GM18867 (cell line): ENCODE measurements around the gene NRSN1.
"Not testable (repeated sequence)": the region's sequence is repeated elsewhere in the genome, so short reads cannot be mapped to it uniquely, and the experiment has no call there.

Experiments used
- ATAC-seq: cut with Tn5 transposase; IDR thresholded peaks from one replicate; pipeline ENCODE4 v1.9.1; 2021; ENCODE audit warnings: mild to moderate bottlenecking, moderate library complexity; ENCODE audit not compliant: unreplicated experiment

NRSN1 gene

GRCh38 chr6:24140591-24140990 is 14.6 kb downstream of the NRSN1 start:
- ATAC-seq = no peak

- ATAC-seq = not testable (repeated sequence)
Measured at GRCh38 chr6:24142733-24143132, 16.7 kb downstream of the NRSN1 start.

GRCh38 chr6:24145690-24146131 is 19.7 kb downstream of the NRSN1 start:
- ATAC-seq = no peak

- no peak for ATAC-seq
Measured at GRCh38 chr6:24146871-24147270, 20.9 kb downstream of the NRSN1 start.

GRCh38 chr6:24147511-24148153 is 21.6 kb downstream of the NRSN1 start:
- no peak for ATAC-seq

- ATAC-seq = no peak
Measured at GRCh38 chr6:24148154-24148570, 22.1 kb downstream of the NRSN1 start.

- no peak for ATAC-seq
Measured at GRCh38 chr6:24148684-24149083, 22.7 kb downstream of the NRSN1 start.

GRCh38 chr6:24149296-24149695 is 23.3 kb downstream of the NRSN1 start:
- ATAC-seq = no peak

- no peak for ATAC-seq
Measured at GRCh38 chr6:24149836-24150235, 23.8 kb downstream of the NRSN1 start.

- no peak for ATAC-seq
Measured at GRCh38 chr6:24152014-24152413, 26.0 kb downstream of the NRSN1 start.

- ATAC-seq = no peak
Measured at GRCh38 chr6:24154121-24154520, 28.1 kb downstream of the NRSN1 start.

- ATAC-seq = no peak
Measured at GRCh38 chr6:24157886-24158285, 31.9 kb downstream of the NRSN1 start.

GRCh38 chr6:24183584-24183983 is 57.6 kb downstream of the NRSN1 start:
- no peak for ATAC-seq

GRCh38 chr6:24186349-24186748 is 60.3 kb downstream of the NRSN1 start:
- no peak for ATAC-seq

- ATAC-seq = no peak
Measured at GRCh38 chr6:24187965-24188577, 62.1 kb downstream of the NRSN1 start.

GRCh38 chr6:24188578-24189080 is 62.6 kb downstream of the NRSN1 start:
- ATAC-seq = no peak

GRCh38 chr6:24191346-24191745 is 65.3 kb downstream of the NRSN1 start:
- no peak for ATAC-seq

GRCh38 chr6:24193364-24193763 is 67.3 kb downstream of the NRSN1 start:
- ATAC-seq = no peak

- ATAC-seq = no peak
Measured at GRCh38 chr6:24194978-24195700, 69.1 kb downstream of the NRSN1 start.

GRCh38 chr6:24195836-24196597 is 70.0 kb downstream of the NRSN1 start:
- ATAC-seq = no peak
